SK-N-SH treated with all-trans-retinoic acid at 6 μM for 48 hours (cell line): ENCODE results near the gene DLK1.

Source experiments
- ATAC-seq: fragments of 200-7000 bp; cut with Tn5 transposase; 3 replicates; pipeline ENCODE4 v1.9.1; 2020; ENCODE audit warnings: mild to moderate bottlenecking, moderate library complexity
- ARNTL ChIP-seq: fragments of 450-650 bp; formaldehyde crosslinking; IDR thresholded peaks from 2 replicates; pipeline ENCODE4 v1.5.0; 2020; ENCODE audit warnings: low read depth, mild to moderate bottlenecking, moderate library complexity, borderline replicate concordance
- BACH2 ChIP-seq: fragments of 250-450 bp; sonication (Bioruptor Pico); IDR thresholded peaks from 2 replicates; pipeline ENCODE4 v1.9.0; 2021; ENCODE audit warnings: mild to moderate bottlenecking, borderline replicate concordance
- CSDC2 ChIP-seq: fragments of 250-450 bp; sonication (Bioruptor Pico); IDR thresholded peaks from 2 replicates; pipeline ENCODE4 v1.5.0; 2020; ENCODE audit warnings: mild to moderate bottlenecking, moderate library complexity
- GLIS3 ChIP-seq: fragments of 250-450 bp; sonication (Bioruptor Pico); IDR thresholded peaks from 2 replicates; pipeline ENCODE4 v1.5.0; 2020; ENCODE audit warnings: mild to moderate bottlenecking, moderate library complexity
- ISL1 ChIP-seq: fragments of 250-450 bp; sonication (Bioruptor Pico); IDR thresholded peaks from 2 replicates; pipeline ENCODE4 v2.1.2; 2022; ENCODE audit warnings: mild to moderate bottlenecking, moderate library complexity
- OSR1 ChIP-seq: fragments of 250-450 bp; sonication (Bioruptor Pico); IDR thresholded peaks from 2 replicates; pipeline ENCODE4 v1.8.0; 2022; ENCODE audit warnings: moderate library complexity, mild to moderate bottlenecking, inconsistent platforms
- PPARA ChIP-seq: fragments of 250-450 bp; sonication (Bioruptor Pico); IDR thresholded peaks from 2 replicates; pipeline ENCODE4 v1.5.0; 2020; ENCODE audit warnings: mild to moderate bottlenecking, borderline replicate concordance
- RARB ChIP-seq: fragments of 250-450 bp; sonication (Bioruptor Pico); IDR thresholded peaks from 2 replicates; pipeline ENCODE4 v1.8.0; 2021; ENCODE audit warnings: mild to moderate bottlenecking, moderate library complexity
- SNAI2 ChIP-seq: fragments of 250-450 bp; sonication (Bioruptor Pico); IDR thresholded peaks from 2 replicates; pipeline ENCODE4 v1.5.0; 2020; ENCODE audit warnings: mild to moderate bottlenecking, moderate library complexity
- TOX ChIP-seq: fragments of 250-450 bp; sonication (Bioruptor Pico); IDR thresholded peaks from 2 replicates; pipeline ENCODE4 v1.8.0; 2021; ENCODE audit warnings: mild to moderate bottlenecking, moderate library complexity, borderline replicate concordance
- ZC3H10 ChIP-seq: fragments of 250-450 bp; sonication (Bioruptor Pico); IDR thresholded peaks from 2 replicates; pipeline ENCODE4 v1.5.1; 2021; ENCODE audit warnings: mild to moderate bottlenecking, moderate library complexity
- ZFP3 ChIP-seq: fragments of 250-450 bp; sonication (Bioruptor Pico); IDR thresholded peaks from 2 replicates; pipeline ENCODE4 v1.5.0; 2020; ENCODE audit warnings: mild to moderate bottlenecking, moderate library complexity
- ZFP30 ChIP-seq: fragments of 450-650 bp; formaldehyde crosslinking; IDR thresholded peaks from 2 replicates; pipeline ENCODE4 v1.5.0; 2022; ENCODE audit warnings: mild to moderate bottlenecking, moderate library complexity
- ZNF565 ChIP-seq: fragments of 450-650 bp; formaldehyde crosslinking; conservative IDR thresholded peaks from 2 replicates; pipeline ENCODE4 v1.5.0; 2020; ENCODE audit warnings: low read depth, mild to moderate bottlenecking, moderate library complexity
- ZNF8 ChIP-seq: fragments of 450-650 bp; formaldehyde crosslinking; IDR thresholded peaks from 2 replicates; pipeline ENCODE4 v1.5.0; 2020; ENCODE audit warnings: mild to moderate bottlenecking, moderate library complexity
- TF ChIP-seq, protein P1 (sequence below): fragments of 250-450 bp; sonication (Bioruptor Pico); IDR thresholded peaks from 2 replicates; pipeline ENCODE4 v1.8.0; 2020; ENCODE audit warnings: mild to moderate bottlenecking, moderate library complexity, borderline replicate concordance
- TF ChIP-seq, protein P2 (sequence below): fragments of 250-450 bp; sonication (Bioruptor Pico); IDR thresholded peaks from 2 replicates; pipeline ENCODE4 v1.5.1; 2020; ENCODE audit warnings: low read depth, mild to moderate bottlenecking, moderate library complexity
- TF ChIP-seq, protein P3 (sequence below): fragments of 250-450 bp; sonication (Bioruptor Pico); IDR thresholded peaks from 2 replicates; pipeline ENCODE4 v1.5.1; 2021; ENCODE audit warnings: mild to moderate bottlenecking, moderate library complexity
- TF ChIP-seq, protein P4 (sequence below): fragments of 250-450 bp; sonication (Bioruptor Pico); IDR thresholded peaks from 2 replicates; pipeline ENCODE4 v1.5.0; 2020; ENCODE audit warnings: mild to moderate bottlenecking, moderate library complexity

Gene DLK1

DNA sequence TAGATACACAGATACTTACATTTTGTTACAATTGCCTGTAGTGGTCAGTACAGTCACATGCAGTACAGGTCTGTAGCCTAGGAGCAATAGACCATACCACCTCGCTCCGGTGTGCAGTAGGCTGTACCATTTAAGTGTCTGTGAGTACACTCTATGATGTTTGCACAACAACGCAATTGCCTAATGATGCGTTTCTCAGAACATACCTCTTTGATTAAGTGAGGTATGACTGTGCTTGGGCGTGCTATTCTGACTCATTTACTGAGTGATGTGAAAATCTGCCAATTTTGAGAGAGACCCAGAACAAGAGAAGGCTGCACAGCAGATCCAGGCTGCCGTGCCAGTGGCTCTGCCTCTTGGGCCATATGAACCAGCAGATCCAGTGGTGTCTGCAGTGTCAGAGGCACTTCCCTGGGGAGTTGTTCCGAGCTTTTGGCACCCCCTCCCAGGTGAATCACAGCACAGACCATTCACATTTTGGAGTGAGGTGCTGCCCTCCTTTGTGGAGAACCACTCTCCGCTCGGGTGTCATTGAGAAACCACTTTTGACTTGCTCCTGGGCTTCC lies 20.4 kb downstream of the DLK1 start (continued):
- TF ChIP-seq, protein P1, sequence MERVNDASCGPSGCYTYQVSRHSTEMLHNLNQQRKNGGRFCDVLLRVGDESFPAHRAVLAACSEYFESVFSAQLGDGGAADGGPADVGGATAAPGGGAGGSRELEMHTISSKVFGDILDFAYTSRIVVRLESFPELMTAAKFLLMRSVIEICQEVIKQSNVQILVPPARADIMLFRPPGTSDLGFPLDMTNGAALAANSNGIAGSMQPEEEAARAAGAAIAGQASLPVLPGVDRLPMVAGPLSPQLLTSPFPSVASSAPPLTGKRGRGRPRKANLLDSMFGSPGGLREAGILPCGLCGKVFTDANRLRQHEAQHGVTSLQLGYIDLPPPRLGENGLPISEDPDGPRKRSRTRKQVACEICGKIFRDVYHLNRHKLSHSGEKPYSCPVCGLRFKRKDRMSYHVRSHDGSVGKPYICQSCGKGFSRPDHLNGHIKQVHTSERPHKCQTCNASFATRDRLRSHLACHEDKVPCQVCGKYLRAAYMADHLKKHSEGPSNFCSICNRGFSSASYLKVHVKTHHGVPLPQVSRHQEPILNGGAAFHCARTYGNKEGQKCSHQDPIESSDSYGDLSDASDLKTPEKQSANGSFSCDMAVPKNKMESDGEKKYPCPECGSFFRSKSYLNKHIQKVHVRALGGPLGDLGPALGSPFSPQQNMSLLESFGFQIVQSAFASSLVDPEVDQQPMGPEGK (CRISPR knock-in tag): no peak
- TF ChIP-seq ZNF565 (CRISPR knock-in tag): no peak
- no peak for TF ChIP-seq ISL1 (CRISPR knock-in tag)
- TF ChIP-seq ZC3H10: no peak
- TF ChIP-seq SNAI2 (CRISPR knock-in tag): no peak
- TF ChIP-seq, all 23 proteins: peak for 0

DNA sequence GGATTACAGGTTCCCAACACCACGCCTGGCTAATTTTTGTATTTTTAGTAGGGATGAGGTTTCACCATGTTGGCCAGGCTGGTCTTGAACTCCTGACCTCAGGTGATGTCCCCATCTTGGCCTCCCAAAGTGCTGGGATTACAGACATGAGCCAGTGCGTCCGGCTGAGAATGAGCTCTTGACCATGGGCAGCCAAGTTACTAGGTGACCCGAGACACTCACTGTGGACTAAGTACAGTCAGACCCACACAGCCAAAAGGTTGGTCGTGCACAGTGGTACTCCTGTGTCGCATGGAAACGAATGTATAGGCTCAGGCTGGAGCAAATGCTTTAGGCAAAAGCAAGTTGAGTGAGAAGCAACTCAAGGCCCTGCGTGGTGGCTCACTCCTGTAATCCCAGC lies 21.0 kb downstream of the DLK1 start:
- no peak for TF ChIP-seq RARB (CRISPR knock-in tag)
- no peak for TF ChIP-seq CSDC2 (CRISPR knock-in tag)
- TF ChIP-seq ZNF565 (CRISPR knock-in tag): no peak
- TF ChIP-seq ZFP30 (CRISPR knock-in tag): no peak
- no peak for TF ChIP-seq TOX
- no peak for TF ChIP-seq SNAI2 (CRISPR knock-in tag)
- TF ChIP-seq ZNF8 (CRISPR knock-in tag): no peak
- TF ChIP-seq ISL1 (CRISPR knock-in tag): no peak
- TF ChIP-seq BACH2: no peak
- TF ChIP-seq, protein P1 (CRISPR knock-in tag): no peak
- TF ChIP-seq, protein P2, sequence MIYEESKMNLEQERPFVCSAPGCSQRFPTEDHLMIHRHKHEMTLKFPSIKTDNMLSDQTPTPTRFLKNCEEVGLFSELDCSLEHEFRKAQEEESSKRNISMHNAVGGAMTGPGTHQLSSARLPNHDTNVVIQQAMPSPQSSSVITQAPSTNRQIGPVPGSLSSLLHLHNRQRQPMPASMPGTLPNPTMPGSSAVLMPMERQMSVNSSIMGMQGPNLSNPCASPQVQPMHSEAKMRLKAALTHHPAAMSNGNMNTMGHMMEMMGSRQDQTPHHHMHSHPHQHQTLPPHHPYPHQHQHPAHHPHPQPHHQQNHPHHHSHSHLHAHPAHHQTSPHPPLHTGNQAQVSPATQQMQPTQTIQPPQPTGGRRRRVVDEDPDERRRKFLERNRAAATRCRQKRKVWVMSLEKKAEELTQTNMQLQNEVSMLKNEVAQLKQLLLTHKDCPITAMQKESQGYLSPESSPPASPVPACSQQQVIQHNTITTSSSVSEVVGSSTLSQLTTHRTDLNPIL (CRISPR knock-in tag): no peak
- no peak for TF ChIP-seq GLIS3
- TF ChIP-seq, protein P3, sequence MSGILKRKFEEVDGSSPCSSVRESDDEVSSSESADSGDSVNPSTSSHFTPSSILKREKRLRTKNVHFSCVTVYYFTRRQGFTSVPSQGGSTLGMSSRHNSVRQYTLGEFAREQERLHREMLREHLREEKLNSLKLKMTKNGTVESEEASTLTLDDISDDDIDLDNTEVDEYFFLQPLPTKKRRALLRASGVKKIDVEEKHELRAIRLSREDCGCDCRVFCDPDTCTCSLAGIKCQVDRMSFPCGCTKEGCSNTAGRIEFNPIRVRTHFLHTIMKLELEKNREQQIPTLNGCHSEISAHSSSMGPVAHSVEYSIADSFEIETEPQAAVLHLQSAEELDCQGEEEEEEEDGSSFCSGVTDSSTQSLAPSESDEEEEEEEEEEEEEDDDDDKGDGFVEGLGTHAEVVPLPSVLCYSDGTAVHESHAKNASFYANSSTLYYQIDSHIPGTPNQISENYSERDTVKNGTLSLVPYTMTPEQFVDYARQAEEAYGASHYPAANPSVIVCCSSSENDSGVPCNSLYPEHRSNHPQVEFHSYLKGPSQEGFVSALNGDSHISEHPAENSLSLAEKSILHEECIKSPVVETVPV: no peak
- TF ChIP-seq ZC3H10: no peak
- TF ChIP-seq PPARA (CRISPR knock-in tag): no peak
- TF ChIP-seq, all 23 proteins: peak for 0
- ATAC-seq: no peak

DNA sequence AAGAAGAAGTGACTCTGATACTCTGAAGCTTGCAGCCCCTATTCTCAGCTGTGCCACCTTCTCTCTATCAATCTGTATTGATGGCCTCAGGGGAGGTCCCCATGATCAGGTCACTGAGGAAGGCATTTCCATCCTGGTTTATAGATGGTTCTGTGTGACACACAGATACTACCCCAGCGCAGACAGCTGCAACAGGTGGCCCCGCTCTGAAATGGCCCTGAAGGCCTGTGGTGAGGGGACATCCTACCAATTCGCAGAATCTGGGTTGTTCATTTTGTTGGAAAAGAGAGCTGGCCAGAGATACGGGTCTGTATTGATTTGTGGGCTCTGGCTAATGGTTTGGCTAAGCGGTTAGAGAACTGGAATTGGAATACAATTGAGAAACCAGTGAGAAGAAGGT lies 21.7 kb downstream of the DLK1 start:
- TF ChIP-seq ARNTL (no peak), OSR1 (CRISPR knock-in tag) (no peak), ISL1 (CRISPR knock-in tag) (no peak), BACH2 (no peak), RARB (CRISPR knock-in tag) (no peak), ZFP3 (CRISPR knock-in tag) (no peak)
- TF ChIP-seq, protein P2 (CRISPR knock-in tag): no peak
- TF ChIP-seq, protein P4, sequence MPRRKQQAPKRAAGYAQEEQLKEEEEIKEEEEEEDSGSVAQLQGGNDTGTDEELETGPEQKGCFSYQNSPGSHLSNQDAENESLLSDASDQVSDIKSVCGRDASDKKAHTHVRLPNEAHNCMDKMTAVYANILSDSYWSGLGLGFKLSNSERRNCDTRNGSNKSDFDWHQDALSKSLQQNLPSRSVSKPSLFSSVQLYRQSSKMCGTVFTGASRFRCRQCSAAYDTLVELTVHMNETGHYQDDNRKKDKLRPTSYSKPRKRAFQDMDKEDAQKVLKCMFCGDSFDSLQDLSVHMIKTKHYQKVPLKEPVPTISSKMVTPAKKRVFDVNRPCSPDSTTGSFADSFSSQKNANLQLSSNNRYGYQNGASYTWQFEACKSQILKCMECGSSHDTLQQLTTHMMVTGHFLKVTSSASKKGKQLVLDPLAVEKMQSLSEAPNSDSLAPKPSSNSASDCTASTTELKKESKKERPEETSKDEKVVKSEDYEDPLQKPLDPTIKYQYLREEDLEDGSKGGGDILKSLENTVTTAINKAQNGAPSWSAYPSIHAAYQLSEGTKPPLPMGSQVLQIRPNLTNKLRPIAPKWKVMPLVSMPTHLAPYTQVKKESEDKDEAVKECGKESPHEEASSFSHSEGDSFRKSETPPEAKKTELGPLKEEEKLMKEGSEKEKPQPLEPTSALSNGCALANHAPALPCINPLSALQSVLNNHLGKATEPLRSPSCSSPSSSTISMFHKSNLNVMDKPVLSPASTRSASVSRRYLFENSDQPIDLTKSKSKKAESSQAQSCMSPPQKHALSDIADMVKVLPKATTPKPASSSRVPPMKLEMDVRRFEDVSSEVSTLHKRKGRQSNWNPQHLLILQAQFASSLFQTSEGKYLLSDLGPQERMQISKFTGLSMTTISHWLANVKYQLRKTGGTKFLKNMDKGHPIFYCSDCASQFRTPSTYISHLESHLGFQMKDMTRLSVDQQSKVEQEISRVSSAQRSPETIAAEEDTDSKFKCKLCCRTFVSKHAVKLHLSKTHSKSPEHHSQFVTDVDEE (CRISPR knock-in tag): no peak
- TF ChIP-seq, protein P3: no peak
- TF ChIP-seq, protein P1 (CRISPR knock-in tag): no peak
- TF ChIP-seq, all 23 proteins: peak for 0
- no peak for ATAC-seq
